GM18868 (cell line): ENCODE data around the gene APOA5.

Source experiments
- ATAC-seq: cut with Tn5 transposase; IDR thresholded peaks from one replicate; pipeline ENCODE4 v1.9.1; 2021; ENCODE audit warnings: mild to moderate bottlenecking, moderate library complexity; ENCODE audit not compliant: unreplicated experiment

The APOA5 gene

GRCh38 chr11:116828632-116829524, 37.2 kb upstream of the APOA5 start:
- ATAC-seq: no peak

GRCh38 chr11:116827461-116827860, 35.8 kb upstream of the APOA5 start:
- no peak for ATAC-seq

- ATAC-seq: no peak
Measured at GRCh38 chr11:116826751-116827431, 35.2 kb upstream of the APOA5 start.

- ATAC-seq: no peak
Measured at GRCh38 chr11:116825854-116826750, 34.4 kb upstream of the APOA5 start.

- ATAC-seq: no peak
Measured at GRCh38 chr11:116825434-116825833, 33.8 kb upstream of the APOA5 start.

- no peak for ATAC-seq
Measured at GRCh38 chr11:116823031-116823843, 31.6 kb upstream of the APOA5 start, which contains the start of gene APOA4. TSS of gene APOA4 (minus strand) at chr11:116823304. CDS start at chr11:116823191, 113 bp downstream.

- no peak for ATAC-seq
Measured at GRCh38 chr11:116822575-116822974, 30.9 kb upstream of the APOA5 start.

- ATAC-seq: no peak
Measured at GRCh38 chr11:116821050-116821918, 29.6 kb upstream of the APOA5 start.

- no peak for ATAC-seq
Measured at GRCh38 chr11:116819049-116819448, 27.4 kb upstream of the APOA5 start.

GRCh38 chr11:116814502-116814901, 22.8 kb upstream of the APOA5 start:
- no peak for ATAC-seq

GRCh38 chr11:116813781-116814471, 22.2 kb upstream of the APOA5 start:
- ATAC-seq: no peak

- no peak for ATAC-seq
Measured at GRCh38 chr11:116813170-116813569, 21.5 kb upstream of the APOA5 start.

- no peak for ATAC-seq
Measured at GRCh38 chr11:116812109-116812508, 20.4 kb upstream of the APOA5 start.

- no peak for ATAC-seq
Measured at GRCh38 chr11:116811194-116811593, 19.5 kb upstream of the APOA5 start.

GRCh38 chr11:116808262-116809175, 16.8 kb upstream of the APOA5 start:
- ATAC-seq: no peak

- no peak for ATAC-seq
Measured at GRCh38 chr11:116807601-116808261, 16.1 kb upstream of the APOA5 start.

GRCh38 chr11:116804001-116804400, 12.3 kb upstream of the APOA5 start:
- no peak for ATAC-seq
